Uterus (tissue), 4 donors: ENCODE measurements around the gene MAMDC2. TPM values are rescaled to one million over a fixed set of nuclear protein-coding genes. Genes with fewer than 3 reads are reported as not detected.

ENCODE experiments used
- DNase-seq, 2 donors: peaks; one replicate each; pipeline ENCODE4 v3.0.0-alpha.2; 2019 to 2020
- H3K27ac ChIP-seq, 2 donors: fragments of 200-600 bp; sonication (generic); 1 replicate in 1 of 2; 2 replicates in 1 of 2; pipeline ENCODE4 v1.5.1; 2016 to 2018
- H3K27me3 ChIP-seq, 2 donors: fragments of 200-600 bp; sonication (generic); one replicate each; pipeline ENCODE4 v1.5.1; 2018 to 2019; ENCODE audit warnings: control low read depth in 1 of 2
- H3K36me3 ChIP-seq, 2 donors: fragments of 200-600 bp; sonication (generic); one replicate each; pipeline ENCODE4 v1.5.1; 2019; ENCODE audit warnings: control low read depth in 1 of 2
- H3K4me1 ChIP-seq, 2 donors: fragments of 200-600 bp; sonication (generic); one replicate each; pipeline ENCODE4 v1.5.1; 2018 to 2019; ENCODE audit warnings: control low read depth in 1 of 2
- H3K4me3 ChIP-seq, 2 donors: fragments of 200-600 bp; sonication (generic); 1 replicate in 1 of 2; 2 replicates in 1 of 2; pipeline ENCODE4 v1.5.1; 2018 to 2019; ENCODE audit warnings: mild to moderate bottlenecking in 1 of 2
- H3K9me3 ChIP-seq, 2 donors: fragments of 200-600 bp; sonication (generic); one replicate each; pipeline ENCODE4 v1.5.1; 2019; ENCODE audit warnings: control low read depth in 1 of 2
- POLR2A ChIP-seq, 2 donors: fragments of 450-650 bp; IDR thresholded peaks; one replicate each; pipeline ENCODE4 v1.6.1; 2016; ENCODE audit warnings: antibody characterized with exemption in 2 of 2, mild to moderate bottlenecking in 1 of 2, moderate library complexity in 1 of 2
- intact Hi-C: fragments of 100-400 bp; cut with DNase I; formaldehyde crosslinking; loops from one replicate; pipeline ENCODE4 v1.15.1; 2023; ENCODE audit warnings: low total_unique reads
- total RNA-seq, 4 donors: library from RNA; depleted of rRNA in 3 of 4; stranded (reverse); fragments of >200 nt in 3 of 4; gene quantifications; one replicate each; pipeline versions ENCODE4 v1.1.0 to v1.2.4, GENCODE V29; 2014 to 2023
- TF ChIP-seq, protein P1 (sequence below), 4 experiments: fragments of 200-600 bp in 2 of 4; fragments of 450-650 bp in 2 of 4; sonication (generic) in 2 of 4; IDR thresholded peaks; one replicate each; pipeline ENCODE4 v1.5.1; 2016 to 2019; ENCODE audit warnings: antibody characterized with exemption in 4 of 4, mild to moderate bottlenecking in 2 of 4, moderate library complexity in 1 of 4
- donor health status: DM: yes; HTN: yes; CAD: no.

MAMDC2 gene
- total RNA-seq, 4 donors from 2014 or later: 42.7 to 204 (median 138) TPM

DNA sequence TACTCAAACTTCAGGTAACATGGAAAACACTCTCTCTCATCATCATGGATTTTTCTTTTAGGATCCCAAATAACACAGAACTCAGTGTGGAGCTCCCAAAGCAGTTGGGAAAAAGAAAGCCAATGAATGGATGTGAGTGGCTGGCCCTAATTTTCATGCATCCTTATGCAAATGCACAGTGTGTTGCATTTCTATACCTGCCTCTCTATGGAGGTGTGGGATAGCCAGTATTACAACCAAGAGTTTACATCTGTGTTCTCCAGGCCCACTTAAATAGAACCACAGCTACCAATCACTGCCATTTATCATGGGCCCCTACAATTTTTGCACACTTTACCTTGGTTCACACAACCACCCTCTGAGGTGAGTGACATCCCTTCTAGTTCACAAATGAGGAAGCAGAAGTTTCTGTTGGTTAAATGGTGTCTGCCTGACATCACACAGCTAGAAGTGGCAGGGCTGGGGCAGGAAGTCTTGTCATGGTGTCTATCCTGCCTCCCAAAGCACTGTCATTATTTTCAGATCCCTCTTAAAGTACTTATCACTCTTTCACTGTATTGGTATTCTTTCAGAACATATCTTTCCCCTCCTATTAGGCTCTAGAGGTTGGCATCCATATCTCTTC is 17.3 kb downstream of the MAMDC2 start:
- Histone ChIP-seq H3K4me1 (no peaks in the 10 kb centered on the region), H3K4me3 (no peak overlapping the region), H3K27me3 (no peaks in the 10 kb centered on the region), H3K27ac (peak overlapping the region; percentile 16 to 99), H3K36me3 (no peaks in the 10 kb centered on the region), H3K9me3 (no peaks in the 10 kb centered on the region)
- no peak for TF ChIP-seq POLR2A (IDR thresholded peaks at IDR 0.05)
- TF ChIP-seq, protein P1, sequence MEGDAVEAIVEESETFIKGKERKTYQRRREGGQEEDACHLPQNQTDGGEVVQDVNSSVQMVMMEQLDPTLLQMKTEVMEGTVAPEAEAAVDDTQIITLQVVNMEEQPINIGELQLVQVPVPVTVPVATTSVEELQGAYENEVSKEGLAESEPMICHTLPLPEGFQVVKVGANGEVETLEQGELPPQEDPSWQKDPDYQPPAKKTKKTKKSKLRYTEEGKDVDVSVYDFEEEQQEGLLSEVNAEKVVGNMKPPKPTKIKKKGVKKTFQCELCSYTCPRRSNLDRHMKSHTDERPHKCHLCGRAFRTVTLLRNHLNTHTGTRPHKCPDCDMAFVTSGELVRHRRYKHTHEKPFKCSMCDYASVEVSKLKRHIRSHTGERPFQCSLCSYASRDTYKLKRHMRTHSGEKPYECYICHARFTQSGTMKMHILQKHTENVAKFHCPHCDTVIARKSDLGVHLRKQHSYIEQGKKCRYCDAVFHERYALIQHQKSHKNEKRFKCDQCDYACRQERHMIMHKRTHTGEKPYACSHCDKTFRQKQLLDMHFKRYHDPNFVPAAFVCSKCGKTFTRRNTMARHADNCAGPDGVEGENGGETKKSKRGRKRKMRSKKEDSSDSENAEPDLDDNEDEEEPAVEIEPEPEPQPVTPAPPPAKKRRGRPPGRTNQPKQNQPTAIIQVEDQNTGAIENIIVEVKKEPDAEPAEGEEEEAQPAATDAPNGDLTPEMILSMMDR (IDR thresholded peaks at IDR 0.05): no peak
- no peak for DNase-seq
- intact Hi-C loops: no loop called here

GRCh38 chr9:70061776-70062175 is 18.1 kb downstream of the MAMDC2 start:
- Histone ChIP-seq H3K4me1 (no peaks in the 10 kb centered on the region), H3K27ac (no peak overlapping the region)

GRCh38 chr9:70064496-70064895 is 20.8 kb downstream of the MAMDC2 start:
- Histone ChIP-seq H3K27me3 (no peaks in the 10 kb centered on the region), H3K27ac (peak overlapping the region; percentile 50 to 94), H3K36me3 (no peaks in the 10 kb centered on the region), H3K9me3 (no peaks in the 10 kb centered on the region), H3K4me1 (peaks cover 0 to 10% of the 10 kb centered on the region in 2 donors), H3K4me3 (no peak overlapping the region)
- intact Hi-C loops: no loop called here
- no peak for TF ChIP-seq POLR2A (IDR thresholded peaks at IDR 0.05)
- TF ChIP-seq, protein P1 (IDR thresholded peaks at IDR 0.05): no peak
- no peak for DNase-seq

More at GRCh38 chr9:70061776-70062175, 18.1 kb downstream of the MAMDC2 start:
- H3K9me3 ChIP-seq: no peaks in the 10 kb centered on the region
- DNase-seq: no peak
- no peaks in the 10 kb centered on the region for H3K27me3 ChIP-seq
- TF ChIP-seq, protein P1 (IDR thresholded peaks at IDR 0.05): no peak
- TF ChIP-seq POLR2A (IDR thresholded peaks at IDR 0.05): no peak
- intact Hi-C loops: no loop called here
- no peak overlapping the region for H3K4me3 ChIP-seq
- no peaks in the 10 kb centered on the region for H3K36me3 ChIP-seq

GRCh38 chr9:70065572-70065971 is 21.9 kb downstream of the MAMDC2 start:
- peak in 1 of 2 donors; percentile 68 for DNase-seq
- intact Hi-C loops: no loop called here
- H3K27ac ChIP-seq: peak overlapping the region; percentile 86 to 94
- H3K4me1 ChIP-seq: peaks cover 6 to 10% of the 10 kb centered on the region in 2 donors
- no peak overlapping the region for H3K4me3 ChIP-seq
- TF ChIP-seq, protein P1 (IDR thresholded peaks at IDR 0.05): no peak
- no peak for TF ChIP-seq POLR2A (IDR thresholded peaks at IDR 0.05)
- H3K36me3 ChIP-seq: no peaks in the 10 kb centered on the region
- no peaks in the 10 kb centered on the region for H3K9me3 ChIP-seq
- no peaks in the 10 kb centered on the region for H3K27me3 ChIP-seq

- no peaks in the 10 kb centered on the region for H3K27me3 ChIP-seq
- H3K27ac ChIP-seq: peak overlapping the region; percentile 86 to 94
- TF ChIP-seq, protein P1 (IDR thresholded peaks at IDR 0.05): no peak
- no peak for TF ChIP-seq POLR2A (IDR thresholded peaks at IDR 0.05)
- H3K36me3 ChIP-seq: no peaks in the 10 kb centered on the region
- no peak for DNase-seq
- H3K9me3 ChIP-seq: no peaks in the 10 kb centered on the region
- peaks cover 9 to 10% of the 10 kb centered on the region in 2 donors for H3K4me1 ChIP-seq
- intact Hi-C loops: no loop called here
- H3K4me3 ChIP-seq: no peak overlapping the region
Measured at GRCh38 chr9:70066418-70066817, 22.8 kb downstream of the MAMDC2 start.
